Measurements from ENCODE around the gene CFAP45. TPM values are rescaled to one million over a fixed set of nuclear protein-coding genes. Genes with fewer than 3 reads are reported as not detected.

CFAP45 gene
- total and polyA plus RNA-seq, 2 donors (not counting 1 experiment from before 2014, with no cell fraction given): 1.3 to 2.4 TPM

GRCh38 chr1:159942632-159943277 lies 42.8 kb upstream of the CFAP45 start:
- Histone ChIP-seq H3K4me3 (ENCODE audit: control extremely low read depth in 1 of 5, extremely low read depth in 1 of 5, insufficient read depth in 1 of 5, low read depth in 2 of 5, low read length in 4 of 5) (no peak overlapping the region), H3K27me3 (replicated peaks in 1 of 4; ENCODE audit: control extremely low read depth in 1 of 4, control insufficient read depth in 3 of 4, insufficient read depth in 4 of 4, low read length in 3 of 4) (peaks cover 0 to 34% (median 18%) of the 10 kb centered on the region in 4 experiments), H3K9ac (ENCODE audit: low read length) (no peak overlapping the region), H3K36me3 (replicated peaks in 1 of 2; ENCODE audit: control extremely low read depth in 1 of 2, control insufficient read depth in 1 of 2, extremely low read depth in 1 of 2, insufficient read depth in 2 of 2, low read length in 1 of 2) (no peaks in the 10 kb centered on the region), H3K79me2 (ENCODE audit: control insufficient read depth, insufficient read depth, low read length) (no peaks in the 10 kb centered on the region), H3K27ac (ENCODE audit: low read length in 2 of 2) (no peak overlapping the region), H3K9me3 (ENCODE audit: control extremely low read depth in 1 of 3, control insufficient read depth in 2 of 3, insufficient read depth in 1 of 3, low read length in 2 of 3) (no peaks in the 10 kb centered on the region), H3K4me1 (ENCODE audit: control insufficient read depth in 2 of 2, insufficient read depth in 2 of 2, low read length in 2 of 2) (peaks cover 33 to 34% of the 10 kb centered on the region in 2 donors), H2AFZ (ENCODE audit: insufficient read depth, low read depth, low read length, poor library complexity, severe bottlenecking) (no peak overlapping the region), H3K4me2 (replicated peaks; ENCODE audit: low read depth, low read length, poor library complexity, severe bottlenecking) (no peak overlapping the region), H4K20me1 (ENCODE audit: control insufficient read depth, insufficient read depth, low read length, poor library complexity, severe bottlenecking) (no peaks in the 10 kb centered on the region)
- Mint-ChIP-seq H3K4me3 (no peak overlapping the region), H3K4me1 (peaks cover 39% of the 10 kb centered on the region), H3K9me3 (ENCODE audit: insufficient read depth) (no peaks in the 10 kb centered on the region), H3K27me3 (peaks cover 36% of the 10 kb centered on the region), H3K27ac (no peak overlapping the region)
- DNase-seq: no peak
- TF ChIP-seq, protein P1, sequence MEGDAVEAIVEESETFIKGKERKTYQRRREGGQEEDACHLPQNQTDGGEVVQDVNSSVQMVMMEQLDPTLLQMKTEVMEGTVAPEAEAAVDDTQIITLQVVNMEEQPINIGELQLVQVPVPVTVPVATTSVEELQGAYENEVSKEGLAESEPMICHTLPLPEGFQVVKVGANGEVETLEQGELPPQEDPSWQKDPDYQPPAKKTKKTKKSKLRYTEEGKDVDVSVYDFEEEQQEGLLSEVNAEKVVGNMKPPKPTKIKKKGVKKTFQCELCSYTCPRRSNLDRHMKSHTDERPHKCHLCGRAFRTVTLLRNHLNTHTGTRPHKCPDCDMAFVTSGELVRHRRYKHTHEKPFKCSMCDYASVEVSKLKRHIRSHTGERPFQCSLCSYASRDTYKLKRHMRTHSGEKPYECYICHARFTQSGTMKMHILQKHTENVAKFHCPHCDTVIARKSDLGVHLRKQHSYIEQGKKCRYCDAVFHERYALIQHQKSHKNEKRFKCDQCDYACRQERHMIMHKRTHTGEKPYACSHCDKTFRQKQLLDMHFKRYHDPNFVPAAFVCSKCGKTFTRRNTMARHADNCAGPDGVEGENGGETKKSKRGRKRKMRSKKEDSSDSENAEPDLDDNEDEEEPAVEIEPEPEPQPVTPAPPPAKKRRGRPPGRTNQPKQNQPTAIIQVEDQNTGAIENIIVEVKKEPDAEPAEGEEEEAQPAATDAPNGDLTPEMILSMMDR (IDR thresholded peaks at IDR 0.05): no peak
- no peak for TF ChIP-seq EZH2 (IDR thresholded peaks at IDR 0.05; ENCODE audit: borderline replicate concordance, insufficient read depth, low read depth, low read length, poor library complexity, severe bottlenecking)
- POLR2A ChIA-PET: no interaction called here
- CTCF ChIA-PET: interaction anchor here (1.4 to 4.5 kb wide), 2 partner anchors 52 to 143 kb away, joined by 4 to 34 read pairs; partner anchors contain the start of gene FCRL6
- ATAC-seq (ENCODE audit: low read depth): no peak
- WGBS (ENCODE audit: insufficient coverage): 93% methylated on average over 5 of the region's 15 CpGs
- intact Hi-C loops (cut with micrococcal nuclease): no loop called here
